H9 (cell line): Measurements from ENCODE around the gene WDR13. TPM values are rescaled to one million over a fixed set of nuclear protein-coding genes. Genes with fewer than 3 reads are reported as not detected.

Experiments used
- DNase-seq: peaks from one replicate; pipeline ENCODE4 v3.0.0-alpha.2; 2017
- H2AFZ ChIP-seq: one replicate; pipeline ENCODE4 v1.6.1; 2013; ENCODE audit warnings: mild to moderate bottlenecking, low read length, control low read depth, moderate library complexity
- H2AK5ac ChIP-seq: 2 replicates; pipeline ENCODE4 v1.6.1; 2013; ENCODE audit warnings: low read length, control low read depth, mixed read lengths; ENCODE audit not compliant: insufficient read length
- H2BK120ac ChIP-seq: one replicate; pipeline ENCODE4 v1.6.1; 2013; ENCODE audit warnings: low read depth, mild to moderate bottlenecking, low read length, control low read depth, inconsistent platforms; ENCODE audit not compliant: poor library complexity, severe bottlenecking
- H2BK12ac ChIP-seq: 2 replicates; pipeline ENCODE4 v1.6.1; 2013; ENCODE audit warnings: low read length, control low read depth, mixed read lengths, low read depth; ENCODE audit not compliant: insufficient read length
- H2BK15ac ChIP-seq: 2 replicates; pipeline ENCODE4 v1.6.1; 2013; ENCODE audit warnings: low read depth, low read length, control low read depth
- H2BK20ac ChIP-seq: one replicate; pipeline ENCODE4 v1.6.1; 2013; ENCODE audit warnings: low read depth, mild to moderate bottlenecking, low read length, control low read depth, inconsistent platforms; ENCODE audit not compliant: poor library complexity, severe bottlenecking
- H2BK5ac ChIP-seq: 2 replicates; pipeline ENCODE4 v1.6.1; 2013; ENCODE audit warnings: low read length, control low read depth, mixed read lengths; ENCODE audit not compliant: insufficient read length
- H3K14ac ChIP-seq: 2 replicates; pipeline ENCODE4 v1.6.1; 2013; ENCODE audit warnings: low read length, control low read depth; ENCODE audit not compliant: insufficient read depth
- H3K18ac ChIP-seq: 2 replicates; pipeline ENCODE4 v1.6.1; 2013; ENCODE audit warnings: low read depth, mild to moderate bottlenecking, mixed read lengths, low read length, control low read depth; ENCODE audit not compliant: insufficient read length
- H3K23ac ChIP-seq: 2 replicates; pipeline ENCODE4 v1.6.1; 2013; ENCODE audit warnings: low read length, control low read depth, mixed read lengths, low read depth; ENCODE audit not compliant: insufficient read length
- H3K23me2 ChIP-seq: 2 replicates; pipeline ENCODE4 v1.6.1; 2013; ENCODE audit warnings: low read depth, mild to moderate bottlenecking, mixed read lengths, low read length, control low read depth; ENCODE audit not compliant: insufficient read length, poor library complexity, severe bottlenecking
- H3K27ac ChIP-seq: 2 replicates; pipeline ENCODE4 v1.5.1; 2013; ENCODE audit warnings: low read length, control low read depth, mixed read lengths, low read depth; ENCODE audit not compliant: insufficient read length
- H3K27me3 ChIP-seq: 2 replicates; pipeline ENCODE4 v1.6.1; 2013; ENCODE audit warnings: low read length, control low read depth, inconsistent platforms; ENCODE audit not compliant: insufficient read depth
- H3K4ac ChIP-seq: 2 replicates; pipeline ENCODE4 v1.6.1; 2013; ENCODE audit warnings: low read depth, mild to moderate bottlenecking, control low read depth, inconsistent platforms, low read length, moderate library complexity
- H3K4me1 ChIP-seq: 2 replicates; pipeline ENCODE4 v1.6.1; 2013; ENCODE audit warnings: low read length, control low read depth, inconsistent platforms; ENCODE audit not compliant: insufficient read depth
- H3K4me2 ChIP-seq: 2 replicates; pipeline ENCODE4 v1.6.1; 2013; ENCODE audit warnings: low read length, control low read depth, mixed read lengths; ENCODE audit not compliant: insufficient read length, insufficient read depth
- H3K56ac ChIP-seq: 2 replicates; pipeline ENCODE4 v1.6.1; 2013; ENCODE audit warnings: low read depth, mild to moderate bottlenecking, mixed read lengths, low read length, control low read depth; ENCODE audit not compliant: insufficient read length
- H3K79me1 ChIP-seq: 2 replicates; pipeline ENCODE4 v1.6.1; 2013; ENCODE audit warnings: low read depth, mild to moderate bottlenecking, moderate library complexity, low read length, control low read depth, inconsistent platforms; ENCODE audit not compliant: insufficient read depth, poor library complexity, severe bottlenecking
- H3K79me2 ChIP-seq: 2 replicates; pipeline ENCODE4 v1.6.1; 2013; ENCODE audit warnings: low read length, control low read depth, inconsistent platforms; ENCODE audit not compliant: insufficient read depth
- H3K9ac ChIP-seq: 2 replicates; pipeline ENCODE4 v1.6.1; 2013; ENCODE audit warnings: low read length, control low read depth, mixed read lengths; ENCODE audit not compliant: insufficient read length; ENCODE audit errors: extremely low read depth
- H3K9me3 ChIP-seq: one replicate; pipeline ENCODE4 v1.6.1; 2013; ENCODE audit warnings: low read depth, low read length, inconsistent platforms; ENCODE audit not compliant: control insufficient read depth
- H3T11ph ChIP-seq: one replicate; pipeline ENCODE4 v1.6.1; 2013; ENCODE audit warnings: mild to moderate bottlenecking, low read length, control low read depth, inconsistent platforms
- H4K20me1 ChIP-seq: one replicate; pipeline ENCODE4 v1.6.1; 2013; ENCODE audit not compliant: control insufficient read depth, insufficient read length, insufficient read depth
- H4K5ac ChIP-seq: 2 replicates; pipeline ENCODE4 v1.6.1; 2013; ENCODE audit warnings: low read depth, mild to moderate bottlenecking, mixed read lengths, low read length, control low read depth; ENCODE audit not compliant: insufficient read length
- H4K8ac ChIP-seq: replicated peaks from 2 replicates; pipeline ENCODE4 v1.6.1; 2013; ENCODE audit warnings: low read length, control low read depth, mixed read lengths, low read depth; ENCODE audit not compliant: insufficient read length
- H4K91ac ChIP-seq: 2 replicates; pipeline ENCODE4 v1.6.1; 2013; ENCODE audit warnings: low read depth, mild to moderate bottlenecking, moderate library complexity, mixed read lengths, low read length, control low read depth; ENCODE audit not compliant: insufficient read length
- H3K27ac Mint-ChIP-seq, 3 experiments: 2 replicates in 2 of 3; 3 replicates in 1 of 3; pipeline ENCODE4 v1.8.0; 2020 to 2021; ENCODE audit warnings: mixed read lengths in 3 of 3, mild to moderate bottlenecking in 1 of 3, moderate library complexity in 1 of 3
- H3K27me3 Mint-ChIP-seq: 2 replicates; pipeline ENCODE4 v1.8.0; 2021; ENCODE audit warnings: low read depth, mild to moderate bottlenecking, moderate library complexity, mixed read lengths
- H3K36me3 Mint-ChIP-seq, 3 experiments: 2 replicates in 2 of 3; 3 replicates in 1 of 3; pipeline ENCODE4 v1.8.0; 2020 to 2021; ENCODE audit warnings: low read depth in 3 of 3, mixed read lengths in 3 of 3; ENCODE audit not compliant: insufficient read depth in 1 of 3
- H3K4me1 Mint-ChIP-seq, 2 experiments: 2 replicates each; pipeline ENCODE4 v1.8.0; 2020; ENCODE audit warnings: mixed read lengths in 2 of 2
- H3K4me3 Mint-ChIP-seq, 2 experiments: 2 replicates in 1 of 2; 3 replicates in 1 of 2; pipeline ENCODE4 v1.8.0; 2020 to 2021; ENCODE audit warnings: mild to moderate bottlenecking in 2 of 2, mixed read lengths in 2 of 2, moderate library complexity in 1 of 2
- H3K9me3 Mint-ChIP-seq, 2 experiments: 2 replicates in 1 of 2; 3 replicates in 1 of 2; pipeline ENCODE4 v1.8.0; 2020; ENCODE audit warnings: mild to moderate bottlenecking in 2 of 2, mixed read lengths in 2 of 2, moderate library complexity in 1 of 2
- WGBS: extraction: QIAGEN DNeasy Blood & Tissue Kit; methylation state at CpG from one replicate; pipeline ENCODE4 v1.1.7; 2013; ENCODE audit warnings: missing lambda C conversion rate, low lambda C conversion rate, mixed read lengths; ENCODE audit not compliant: insufficient read length; ENCODE audit errors: extremely low coverage; 5-methylcytosine and 5-hydroxymethylcytosine counted together
- total RNA-seq: library from RNA; stranded (reverse); gene quantifications from 2 replicates; pipeline ENCODE4 v1.2.1, GENCODE V29; 2021
- TF ChIP-seq, protein P1 (sequence below): fragments of 200-600 bp; sonication (generic); conservative IDR thresholded peaks from 3 replicates; pipeline ENCODE4 v1.8.0; 2021; ENCODE audit warnings: antibody characterized with exemption, mild to moderate bottlenecking

The WDR13 gene
- total RNA-seq, 1 experiment from 2014 or later, result 29.4 TPM

- H2AFZ ChIP-seq, result no peak overlapping the region
- no CpG with 5 or more reads among the region's 21 CpGs for WGBS
Observed at GRCh38 chrX:48590203-48591103, 6.8 kb upstream of the WDR13 start.

More at GRCh38 chrX:48590203-48591103, 6.8 kb upstream of the WDR13 start:
- Histone ChIP-seq H2BK5ac (no peak overlapping the region), H3K18ac (no peak overlapping the region), H3K14ac (no peak overlapping the region), H3K56ac (no peak overlapping the region), H3K4me1 (no peaks in the 10 kb centered on the region), H3K23me2 (no peaks in the 10 kb centered on the region), H3K4me2 (no peak overlapping the region), H3K27ac (no peak overlapping the region), H3K27me3 (no peaks in the 10 kb centered on the region), H3K79me1 (no peaks in the 10 kb centered on the region), H3K9me3 (peaks cover 29% of the 10 kb centered on the region), H2BK20ac (no peak overlapping the region), H4K8ac (no peak overlapping the region), H3K23ac (no peak overlapping the region), H2BK15ac (no peak overlapping the region), H2BK120ac (no peak overlapping the region), H3T11ph (no peak overlapping the region), H4K20me1 (no peaks in the 10 kb centered on the region), H4K91ac (no peak overlapping the region), H2AK5ac (no peak overlapping the region), H2BK12ac (no peak overlapping the region), H3K9ac (no peak overlapping the region), H4K5ac (no peak overlapping the region), H3K79me2 (no peaks in the 10 kb centered on the region), H3K4ac (no peak overlapping the region)
- no peak for DNase-seq
- H3K4me1 Mint-ChIP-seq, result no peaks in the 10 kb centered on the region
- peaks cover 2% of the 10 kb centered on the region for H3K27me3 Mint-ChIP-seq
- no peak overlapping the region for H3K27ac Mint-ChIP-seq
- H3K9me3 Mint-ChIP-seq, result peaks cover 64 to 73% of the 10 kb centered on the region in 2 experiments
- peaks cover 0 to 4% (median 0%) of the 10 kb centered on the region in 3 experiments; a peak in 2 of 7 replicates for H3K36me3 Mint-ChIP-seq
- TF ChIP-seq, protein P1, sequence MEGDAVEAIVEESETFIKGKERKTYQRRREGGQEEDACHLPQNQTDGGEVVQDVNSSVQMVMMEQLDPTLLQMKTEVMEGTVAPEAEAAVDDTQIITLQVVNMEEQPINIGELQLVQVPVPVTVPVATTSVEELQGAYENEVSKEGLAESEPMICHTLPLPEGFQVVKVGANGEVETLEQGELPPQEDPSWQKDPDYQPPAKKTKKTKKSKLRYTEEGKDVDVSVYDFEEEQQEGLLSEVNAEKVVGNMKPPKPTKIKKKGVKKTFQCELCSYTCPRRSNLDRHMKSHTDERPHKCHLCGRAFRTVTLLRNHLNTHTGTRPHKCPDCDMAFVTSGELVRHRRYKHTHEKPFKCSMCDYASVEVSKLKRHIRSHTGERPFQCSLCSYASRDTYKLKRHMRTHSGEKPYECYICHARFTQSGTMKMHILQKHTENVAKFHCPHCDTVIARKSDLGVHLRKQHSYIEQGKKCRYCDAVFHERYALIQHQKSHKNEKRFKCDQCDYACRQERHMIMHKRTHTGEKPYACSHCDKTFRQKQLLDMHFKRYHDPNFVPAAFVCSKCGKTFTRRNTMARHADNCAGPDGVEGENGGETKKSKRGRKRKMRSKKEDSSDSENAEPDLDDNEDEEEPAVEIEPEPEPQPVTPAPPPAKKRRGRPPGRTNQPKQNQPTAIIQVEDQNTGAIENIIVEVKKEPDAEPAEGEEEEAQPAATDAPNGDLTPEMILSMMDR, result no peak
- no peak overlapping the region for H3K4me3 Mint-ChIP-seq
